ENCODE data around the gene CES3.

The CES3 gene

GRCh38 chr16:67000384-67001351 lies 39.6 kb downstream of the CES3 start:
- in situ Hi-C loops (cut with MboI; ENCODE audit: low sequenced_read_pairs) = no loop called here

GRCh38 chr16:67001726-67002125 lies 40.7 kb downstream of the CES3 start:
- in situ Hi-C loops (cut with MboI; ENCODE audit: low sequenced_read_pairs) = no loop called here

- in situ Hi-C loops (cut with MboI; ENCODE audit: low sequenced_read_pairs) = no loop called here
These were observed 46.0 kb downstream of the CES3 start for GRCh38 chr16:67006930-67007658.

- in situ Hi-C loops (cut with MboI; ENCODE audit: low sequenced_read_pairs) = no loop called here
These were observed 48.1 kb downstream of the CES3 start for GRCh38 chr16:67009158-67009557.

GRCh38 chr16:67011274-67011673 lies 50.2 kb downstream of the CES3 start:
- in situ Hi-C loops (cut with MboI; ENCODE audit: low sequenced_read_pairs) = no loop called here

- in situ Hi-C loops (cut with MboI; ENCODE audit: low sequenced_read_pairs) = no loop called here
These were observed 52.3 kb downstream of the CES3 start for GRCh38 chr16:67013233-67013822.

GRCh38 chr16:67013823-67014633 lies 53.0 kb downstream of the CES3 start:
- in situ Hi-C loops (cut with MboI; ENCODE audit: low sequenced_read_pairs) = no loop called here

- in situ Hi-C loops (cut with MboI; ENCODE audit: low sequenced_read_pairs) = no loop called here
These were observed 53.7 kb downstream of the CES3 start for GRCh38 chr16:67014634-67015312.

- in situ Hi-C loops (cut with MboI; ENCODE audit: low sequenced_read_pairs) = no loop called here
These were observed 54.3 kb downstream of the CES3 start for GRCh38 chr16:67015313-67015731.

- in situ Hi-C loops (cut with MboI; ENCODE audit: low sequenced_read_pairs) = no loop called here
These were observed 55.1 kb downstream of the CES3 start for GRCh38 chr16:67016143-67016542.

GRCh38 chr16:67016681-67017420 lies 55.8 kb downstream of the CES3 start:
- in situ Hi-C loops (cut with MboI; ENCODE audit: low sequenced_read_pairs) = no loop called here

- in situ Hi-C loops (cut with MboI; ENCODE audit: low sequenced_read_pairs) = no loop called here
These were observed 56.3 kb downstream of the CES3 start for GRCh38 chr16:67017421-67017750.

GRCh38 chr16:67017810-67018488 lies 56.9 kb downstream of the CES3 start:
- in situ Hi-C loops (cut with MboI; ENCODE audit: low sequenced_read_pairs) = no loop called here

GRCh38 chr16:67019171-67019570 lies 58.1 kb downstream of the CES3 start:
- in situ Hi-C loops (cut with MboI; ENCODE audit: low sequenced_read_pairs) = no loop called here

GRCh38 chr16:67021321-67021720 lies 60.3 kb downstream of the CES3 start:
- in situ Hi-C loops (cut with MboI; ENCODE audit: low sequenced_read_pairs) = no loop called here

GRCh38 chr16:67022531-67023214 lies 61.6 kb downstream of the CES3 start:
- in situ Hi-C loops (cut with MboI; ENCODE audit: low sequenced_read_pairs) = no loop called here

- in situ Hi-C loops (cut with MboI; ENCODE audit: low sequenced_read_pairs) = no loop called here
These were observed 62.6 kb downstream of the CES3 start for GRCh38 chr16:67023689-67024088.
